Natural killer cell (primary cell): Measurements from ENCODE around the gene PCBP1. TPM values are rescaled to one million over a fixed set of nuclear protein-coding genes. Genes with fewer than 3 reads are reported as not detected.

Source experiments
- ATAC-seq, 3 donors: fragments of 150-1000 bp in 2 of 3; fragments of 200-7000 bp in 1 of 3; cut with Tn5 transposase; 1 replicate in 1 of 3; 2 replicates in 2 of 3; pipeline ENCODE4 v1.10.0; 2021; ENCODE audit warnings: mild to moderate bottlenecking in 2 of 3, moderate library complexity in 2 of 3
- DNase-seq, 2 donors: peaks; one replicate each; pipeline versions ENCODE4 v3.0.0 to v3.0.0-alpha.2; 2013 to 2021; ENCODE audit warnings: mixed read lengths in 1 of 2
- H3K27ac ChIP-seq: one replicate; pipeline ENCODE4 v1.5.1; 2013; ENCODE audit warnings: mild to moderate bottlenecking, low read length
- H3K27me3 ChIP-seq: one replicate; pipeline ENCODE4 v1.6.1; 2013; ENCODE audit warnings: low read length; ENCODE audit not compliant: control insufficient read depth, insufficient read depth
- H3K36me3 ChIP-seq: one replicate; pipeline ENCODE4 v1.6.1; 2013; ENCODE audit warnings: low read length; ENCODE audit not compliant: control insufficient read depth, insufficient read depth
- H3K4me1 ChIP-seq: one replicate; pipeline ENCODE4 v1.6.1; 2013; ENCODE audit warnings: low read length; ENCODE audit not compliant: control insufficient read depth, insufficient read depth
- H3K4me3 ChIP-seq: one replicate; pipeline ENCODE4 v1.5.1; 2013; ENCODE audit warnings: low read length
- H3K9me3 ChIP-seq: one replicate; pipeline ENCODE4 v1.6.1; 2013; ENCODE audit warnings: low read length; ENCODE audit not compliant: control insufficient read depth, insufficient read depth
- H3K27ac Mint-ChIP-seq, 2 donors: one replicate each; pipeline ENCODE4 v1.8.0; 2022; ENCODE audit warnings: mild to moderate bottlenecking in 2 of 2, mixed read lengths in 2 of 2, moderate library complexity in 1 of 2
- H3K27me3 Mint-ChIP-seq, 2 donors: one replicate each; pipeline ENCODE4 v1.8.0; 2022; ENCODE audit warnings: low read depth in 2 of 2, mixed read lengths in 2 of 2
- H3K36me3 Mint-ChIP-seq: one replicate; pipeline ENCODE4 v1.8.0; 2022; ENCODE audit warnings: mixed read lengths
- H3K4me1 Mint-ChIP-seq, 2 donors: one replicate each; pipeline ENCODE4 v1.8.0; 2022; ENCODE audit warnings: mixed read lengths in 2 of 2
- H3K4me3 Mint-ChIP-seq: one replicate; pipeline ENCODE4 v1.8.0; 2022; ENCODE audit warnings: mild to moderate bottlenecking, moderate library complexity, mixed read lengths
- H3K9me3 Mint-ChIP-seq, 2 donors: one replicate each; pipeline ENCODE4 v1.8.0; 2022; ENCODE audit warnings: mixed read lengths in 2 of 2
- WGBS: methylation state at CpG from one replicate; pipeline ENCODE4 v1.1.7; 2013; ENCODE audit warnings: missing lambda C conversion rate; ENCODE audit not compliant: insufficient coverage; 5-methylcytosine and 5-hydroxymethylcytosine counted together
- intact Hi-C: fragments of 100-400 bp; cut with micrococcal nuclease; formaldehyde crosslinking; loops from one replicate; pipeline ENCODE4 v1.14.2; 2022
- total RNA-seq, 4 donors: library from RNA; stranded (reverse); fragments of 120-200 nt in 1 of 4; gene quantifications; one replicate each; pipeline versions ENCODE4 v1.2.3 to v1.2.4, GENCODE V29; 2013 to 2022
- TF ChIP-seq, protein P1 (sequence below): fragments of 200-600 bp; IDR thresholded peaks from one replicate; pipeline ENCODE4 v1.8.0; 2022; ENCODE audit warnings: antibody characterized with exemption

Gene PCBP1
- total RNA-seq, 3 donors from 2014 or later (not counting 1 experiment from before 2014, with no cell fraction given) = 329 to 358 (median 352) TPM

DNA sequence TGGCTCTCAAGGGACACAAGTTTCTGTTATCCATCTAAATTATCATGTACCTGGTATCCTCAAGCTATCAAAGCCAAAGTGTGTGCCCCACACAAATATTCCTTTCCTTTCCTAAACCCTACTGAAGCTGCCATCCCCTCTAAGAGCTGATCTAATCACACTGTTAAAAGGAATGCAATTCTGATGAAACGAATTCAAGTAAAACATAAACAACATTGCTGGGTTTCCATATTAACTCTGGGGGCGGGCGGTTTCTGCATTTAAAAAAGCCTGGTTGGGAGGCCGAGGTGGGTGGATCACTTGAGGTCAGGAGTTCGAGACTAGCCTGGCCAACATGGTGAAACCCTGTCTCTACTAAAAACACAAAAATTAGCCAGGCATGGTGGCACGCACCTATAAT lies 41.9 kb upstream of the PCBP1 start:
- peaks cover 20% of the 10 kb centered on the region for H3K36me3 ChIP-seq
- TF ChIP-seq, protein P1, sequence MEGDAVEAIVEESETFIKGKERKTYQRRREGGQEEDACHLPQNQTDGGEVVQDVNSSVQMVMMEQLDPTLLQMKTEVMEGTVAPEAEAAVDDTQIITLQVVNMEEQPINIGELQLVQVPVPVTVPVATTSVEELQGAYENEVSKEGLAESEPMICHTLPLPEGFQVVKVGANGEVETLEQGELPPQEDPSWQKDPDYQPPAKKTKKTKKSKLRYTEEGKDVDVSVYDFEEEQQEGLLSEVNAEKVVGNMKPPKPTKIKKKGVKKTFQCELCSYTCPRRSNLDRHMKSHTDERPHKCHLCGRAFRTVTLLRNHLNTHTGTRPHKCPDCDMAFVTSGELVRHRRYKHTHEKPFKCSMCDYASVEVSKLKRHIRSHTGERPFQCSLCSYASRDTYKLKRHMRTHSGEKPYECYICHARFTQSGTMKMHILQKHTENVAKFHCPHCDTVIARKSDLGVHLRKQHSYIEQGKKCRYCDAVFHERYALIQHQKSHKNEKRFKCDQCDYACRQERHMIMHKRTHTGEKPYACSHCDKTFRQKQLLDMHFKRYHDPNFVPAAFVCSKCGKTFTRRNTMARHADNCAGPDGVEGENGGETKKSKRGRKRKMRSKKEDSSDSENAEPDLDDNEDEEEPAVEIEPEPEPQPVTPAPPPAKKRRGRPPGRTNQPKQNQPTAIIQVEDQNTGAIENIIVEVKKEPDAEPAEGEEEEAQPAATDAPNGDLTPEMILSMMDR = no peak
- peak overlapping the region; percentile 85 for H3K27ac ChIP-seq
- WGBS = 98% methylated on average over 6 of the region's 6 CpGs
- Mint-ChIP-seq H3K9me3 (no peaks in the 10 kb centered on the region), H3K4me3 (peak overlapping the region; percentile 13), H3K27ac (peak overlapping the region; percentile 92 to 97), H3K4me1 (peaks cover 54 to 64% of the 10 kb centered on the region in 2 donors), H3K27me3 (no peaks in the 10 kb centered on the region), H3K36me3 (peaks cover 8% of the 10 kb centered on the region)
- DNase-seq (no peak), ATAC-seq (no peak)
- H3K4me1 ChIP-seq = peaks cover 57% of the 10 kb centered on the region
- intact Hi-C loops = no loop called here
- H3K4me3 ChIP-seq = no peak overlapping the region
- no peaks in the 10 kb centered on the region for H3K27me3 ChIP-seq
- no peaks in the 10 kb centered on the region for H3K9me3 ChIP-seq

DNA sequence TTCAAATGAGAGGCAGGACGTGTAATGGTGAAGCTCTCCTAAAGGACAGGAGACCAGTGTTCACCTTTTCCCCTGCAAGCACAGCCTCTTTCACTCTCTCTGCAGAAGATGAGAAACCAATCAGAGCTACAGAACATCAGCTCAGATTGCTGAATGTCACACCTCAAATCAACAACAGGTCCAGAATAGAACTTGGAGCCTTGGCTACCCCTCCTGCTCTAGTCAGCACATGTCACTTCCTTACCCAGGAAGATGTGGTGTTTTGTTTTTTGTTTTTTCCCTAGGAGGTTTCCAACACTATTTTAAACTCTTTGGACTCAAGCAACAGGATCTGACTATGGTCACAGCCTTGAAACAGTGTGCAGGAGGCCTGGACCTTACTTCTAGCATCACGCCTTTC lies 41.3 kb upstream of the PCBP1 start:
- intact Hi-C loops = no loop called here
- Histone ChIP-seq H3K4me3 (no peak overlapping the region), H3K27me3 (no peaks in the 10 kb centered on the region), H3K9me3 (no peaks in the 10 kb centered on the region), H3K27ac (peak overlapping the region; percentile 4), H3K4me1 (peaks cover 54% of the 10 kb centered on the region), H3K36me3 (peaks cover 24% of the 10 kb centered on the region)
- peaks cover 8% of the 10 kb centered on the region for H3K36me3 Mint-ChIP-seq
- no peaks in the 10 kb centered on the region for H3K27me3 Mint-ChIP-seq
- WGBS = 94% methylated on average over 2 of the region's 2 CpGs
- ATAC-seq = no peak
- H3K27ac Mint-ChIP-seq = peak overlapping the region; percentile 92 to 97
- H3K4me3 Mint-ChIP-seq = no peak overlapping the region
- H3K4me1 Mint-ChIP-seq = peaks cover 50 to 59% of the 10 kb centered on the region in 2 donors
- TF ChIP-seq, protein P1 = no peak
- DNase-seq = no peak
- no peaks in the 10 kb centered on the region for H3K9me3 Mint-ChIP-seq

DNA sequence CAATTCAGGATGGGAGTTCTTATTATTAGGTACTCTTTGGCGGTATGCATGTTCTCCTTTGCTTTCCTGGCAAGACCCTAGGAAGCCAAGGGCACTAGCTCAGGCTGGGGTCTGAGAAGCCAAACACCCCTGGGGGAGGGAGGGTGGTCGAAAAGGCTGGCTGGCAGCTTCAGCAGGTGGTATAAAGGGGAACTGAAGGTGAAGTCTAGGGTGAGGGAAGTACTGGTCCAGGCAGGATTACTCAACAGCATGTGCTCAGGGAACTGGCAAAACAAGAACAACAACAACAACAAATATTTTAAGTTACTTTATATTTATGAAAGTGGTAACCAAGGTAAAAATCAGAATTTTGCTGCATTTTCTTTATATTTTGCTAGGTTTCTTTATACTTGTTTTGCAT lies 40.7 kb upstream of the PCBP1 start:
- DNase-seq (no peak), ATAC-seq (no peak)
- H3K4me1 ChIP-seq = peaks cover 48% of the 10 kb centered on the region
- H3K4me3 ChIP-seq = no peak overlapping the region
- H3K27ac ChIP-seq = peak overlapping the region; percentile 4
- WGBS = 40% methylated on average over 2 of the region's 2 CpGs
- H3K36me3 ChIP-seq = peaks cover 29% of the 10 kb centered on the region
- TF ChIP-seq, protein P1 = no peak
- Mint-ChIP-seq H3K4me1 (peaks cover 44 to 53% of the 10 kb centered on the region in 2 donors), H3K9me3 (no peaks in the 10 kb centered on the region), H3K4me3 (no peak overlapping the region), H3K27me3 (no peaks in the 10 kb centered on the region), H3K36me3 (peaks cover 8% of the 10 kb centered on the region), H3K27ac (peak overlapping the region; percentile 92 to 97)
- H3K9me3 ChIP-seq = no peaks in the 10 kb centered on the region
- intact Hi-C loops = no loop called here
- no peaks in the 10 kb centered on the region for H3K27me3 ChIP-seq

DNA sequence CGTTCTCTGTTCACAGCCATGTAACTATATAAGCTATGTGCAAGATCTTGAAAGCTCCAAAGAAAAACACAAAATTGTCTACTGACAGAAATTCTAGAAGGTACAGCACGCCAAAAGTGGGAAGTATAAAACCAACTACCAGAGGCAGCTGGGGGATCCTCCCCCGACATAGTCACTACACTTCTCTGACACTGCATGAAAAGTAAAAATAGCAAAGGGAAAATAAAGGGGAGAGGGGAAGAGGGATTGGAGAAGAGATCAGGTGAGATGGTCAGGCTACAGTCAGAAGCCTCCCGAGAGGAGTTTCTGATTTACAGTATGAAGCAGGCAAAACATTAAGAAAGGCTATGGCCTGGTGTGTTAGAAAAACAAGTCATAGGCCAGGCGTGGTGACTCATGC lies 39.8 kb upstream of the PCBP1 start:
- intact Hi-C loops = no loop called here
- Histone ChIP-seq H3K4me1 (peaks cover 40% of the 10 kb centered on the region), H3K9me3 (no peaks in the 10 kb centered on the region), H3K27me3 (no peaks in the 10 kb centered on the region), H3K4me3 (no peak overlapping the region), H3K36me3 (peaks cover 29% of the 10 kb centered on the region), H3K27ac (no peak overlapping the region)
- WGBS = 88% methylated on average over 4 of the region's 5 CpGs
- ATAC-seq = no peak
- no peak for DNase-seq
- peak overlapping the region; percentile 92 to 97 for H3K27ac Mint-ChIP-seq
- H3K9me3 Mint-ChIP-seq = no peaks in the 10 kb centered on the region
- TF ChIP-seq, protein P1 = no peak
- H3K4me3 Mint-ChIP-seq = no peak overlapping the region
- peaks cover 37 to 44% of the 10 kb centered on the region in 2 donors for H3K4me1 Mint-ChIP-seq
- H3K36me3 Mint-ChIP-seq = peaks cover 8% of the 10 kb centered on the region
- no peaks in the 10 kb centered on the region for H3K27me3 Mint-ChIP-seq
